SU-DHL-6 (cell line): ENCODE measurements around the gene AGPAT2.

ENCODE experiments used
- CTCF ChIP-seq: fragments of 200-600 bp; sonication (generic); IDR thresholded peaks from one replicate; pipeline ENCODE4 v1.5.1; 2017; ENCODE audit warnings: antibody characterized with exemption, mild to moderate bottlenecking, low read length, moderate library complexity; ENCODE audit not compliant: insufficient read depth, poor library complexity, severe bottlenecking
- EZH2phosphoT487 ChIP-seq: fragments of 200-600 bp; sonication (generic), shearing (Covaris generic); conservative IDR thresholded peaks from 2 replicates; pipeline ENCODE4 v1.6.1; 2018; ENCODE audit warnings: mild to moderate bottlenecking, antibody characterized with exemption, low read length, moderate library complexity, mixed read lengths

GRCh38 chr9:136690806-136691261 lies 3.6 kb upstream of the AGPAT2 start:
- TF ChIP-seq CTCF (no peak), EZH2phosphoT487 (no peak)
